GM23338 (cell line): ENCODE measurements around the gene PCDHGA4. TPM values are rescaled to one million over a fixed set of nuclear protein-coding genes. Genes with fewer than 3 reads are reported as not detected.
"Not testable (repeated sequence)": the region's sequence is repeated elsewhere in the genome, so short reads cannot be mapped to it uniquely, and the experiment has no call there.

Experiments used
- ATAC-seq: fragments of 200-7000 bp; cut with Tn5 transposase; 3 replicates; pipeline ENCODE4 v1.9.1; 2020
- DNase-seq: peaks from one replicate; pipeline ENCODE4 v3.0.0-alpha.2; 2015; ENCODE audit warnings: low spot score
- H2AFZ ChIP-seq: fragments of 200-600 bp; sonication (generic); 2 replicates; pipeline ENCODE4 v1.8.0; 2016; ENCODE audit warnings: antibody characterized with exemption, mild to moderate bottlenecking, moderate library complexity
- H3F3A ChIP-seq: fragments of 200-600 bp; sonication (generic); replicated peaks from 2 replicates; pipeline ENCODE4 v1.8.0; 2017; ENCODE audit warnings: antibody characterized with exemption, mixed run types, low read depth
- H3K27ac ChIP-seq: fragments of 200-600 bp; sonication (generic); 2 replicates; pipeline ENCODE4 v1.6.1; 2016; ENCODE audit warnings: low read depth
- H3K27me3 ChIP-seq: fragments of 200-600 bp; sonication (generic); 2 replicates; pipeline ENCODE4 v1.8.0; 2016; ENCODE audit warnings: mild to moderate bottlenecking, mixed run types, moderate library complexity; ENCODE audit not compliant: insufficient read depth
- H3K36me3 ChIP-seq: fragments of 200-600 bp; sonication (generic); 2 replicates; pipeline ENCODE4 v1.8.0; 2016; ENCODE audit warnings: mild to moderate bottlenecking; ENCODE audit not compliant: insufficient read depth
- H3K4me1 ChIP-seq: fragments of 200-600 bp; sonication (generic); 2 replicates; pipeline ENCODE4 v1.8.0; 2016; ENCODE audit warnings: mild to moderate bottlenecking, moderate library complexity; ENCODE audit not compliant: insufficient read depth
- H3K4me2 ChIP-seq: fragments of 200-600 bp; sonication (generic); 2 replicates; pipeline ENCODE4 v1.7.1; 2017; ENCODE audit warnings: mixed run types
- H3K4me3 ChIP-seq: fragments of 200-600 bp; sonication (generic); 2 replicates; pipeline ENCODE4 v1.6.1; 2016; ENCODE audit warnings: mixed run types
- H3K79me2 ChIP-seq: fragments of 200-600 bp; sonication (generic); replicated peaks from 2 replicates; pipeline ENCODE4 v1.8.0; 2017; ENCODE audit warnings: mild to moderate bottlenecking; ENCODE audit not compliant: insufficient read depth
- H3K9me2 ChIP-seq: fragments of 200-600 bp; sonication (generic); 2 replicates; pipeline ENCODE4 v1.8.0; 2017; ENCODE audit not compliant: insufficient read depth
- H4K20me1 ChIP-seq: fragments of 200-600 bp; sonication (generic); replicated peaks from 2 replicates; pipeline ENCODE4 v1.8.0; 2017; ENCODE audit warnings: mild to moderate bottlenecking; ENCODE audit not compliant: insufficient read depth
- H3K27ac Mint-ChIP-seq: 2 replicates; pipeline ENCODE4 v1.8.0; 2020; ENCODE audit warnings: inconsistent platforms, mild to moderate bottlenecking, moderate library complexity, mixed read lengths
- H3K27me3 Mint-ChIP-seq: 3 replicates; pipeline ENCODE4 v1.8.0; 2022; ENCODE audit warnings: low read depth, mild to moderate bottlenecking, moderate library complexity, mixed read lengths, inconsistent platforms; ENCODE audit not compliant: insufficient read depth, poor library complexity
- H3K36me3 Mint-ChIP-seq: 3 replicates; pipeline ENCODE4 v1.8.0; 2021; ENCODE audit warnings: low read depth, mild to moderate bottlenecking, inconsistent platforms, moderate library complexity, mixed read lengths
- H3K4me1 Mint-ChIP-seq: 3 replicates; pipeline ENCODE4 v1.8.0; 2020; ENCODE audit warnings: mild to moderate bottlenecking, inconsistent platforms, mixed read lengths
- H3K4me3 Mint-ChIP-seq: 3 replicates; pipeline ENCODE4 v1.8.0; 2021; ENCODE audit warnings: moderate library complexity, mild to moderate bottlenecking, inconsistent platforms, mixed read lengths
- H3K9me3 Mint-ChIP-seq: 3 replicates; pipeline ENCODE4 v1.8.0; 2020; ENCODE audit warnings: moderate library complexity, mild to moderate bottlenecking, inconsistent platforms, mixed read lengths
- CREB1 ChIP-seq: fragments of 250-450 bp; sonication (Bioruptor Pico); IDR thresholded peaks from 2 replicates; pipeline ENCODE4 v1.5.0; 2020; ENCODE audit warnings: low read depth, mild to moderate bottlenecking, moderate library complexity
- CTCF ChIP-seq, 2 experiments: fragments of 200-600 bp in 1 of 2; sonication (generic) in 1 of 2; conservative IDR thresholded peaks; 2 replicates each; pipeline versions ENCODE4 v1.5.1 to v1.6.1; 2016 to 2017; ENCODE audit warnings: antibody characterized with exemption in 2 of 2, low read depth in 2 of 2, mild to moderate bottlenecking in 2 of 2, moderate library complexity in 1 of 2
- ETS1 ChIP-seq: IDR thresholded peaks from 2 replicates; pipeline ENCODE4 v1.6.1; 2016; ENCODE audit warnings: antibody characterized with exemption
- NANOG ChIP-seq: IDR thresholded peaks from 2 replicates; pipeline ENCODE4 v1.6.1; 2016; ENCODE audit warnings: antibody characterized with exemption, borderline replicate concordance
- POLR2AphosphoS5 ChIP-seq: IDR thresholded peaks from 2 replicates; pipeline ENCODE4 v1.6.1; 2016; ENCODE audit warnings: antibody characterized with exemption, low read depth
- ZNF331 ChIP-seq: fragments of 250-450 bp; sonication (Bioruptor Pico); IDR thresholded peaks from 2 replicates; pipeline ENCODE4 v1.5.0; 2020; ENCODE audit warnings: low read depth, mild to moderate bottlenecking, moderate library complexity
- polyA plus RNA-seq: library from polyadenylated mRNA; unstranded; fragments of >200 nt; fragmentation: Nextera tagmentation; extraction: Ambion mirVana; gene quantifications from 2 replicates; pipeline ENCODE4 v1.2.1, GENCODE V29; 2016
- total RNA-seq: library from RNA; depleted of rRNA; stranded (reverse); fragments of >200 nt; shearing (Covaris generic); gene quantifications from 2 replicates; pipeline ENCODE4 v1.2.3, GENCODE V29; 2014

The PCDHGA4 gene
- total and polyA plus RNA-seq, 2 experiments from 2014 or later, result 0.99 to 7.2 TPM

GRCh38 chr5:141332571-141332970, 22.2 kb upstream of the PCDHGA4 start:
- not testable (repeated sequence) for DNase-seq, H3K79me2 ChIP-seq, H3K4me2 ChIP-seq, H4K20me1 ChIP-seq, H3K27ac Mint-ChIP-seq, H3K27ac ChIP-seq, H3K4me1 Mint-ChIP-seq, H3F3A ChIP-seq, H3K36me3 ChIP-seq, H3K9me2 ChIP-seq, ATAC-seq, H3K4me1 ChIP-seq, H3K4me3 Mint-ChIP-seq, H3K4me3 ChIP-seq, H3K27me3 ChIP-seq, H2AFZ ChIP-seq, H3K27me3 Mint-ChIP-seq
- peaks cover 70% of the 10 kb centered on the region for H3K9me3 Mint-ChIP-seq
- peaks cover 30% of the 10 kb centered on the region for H3K36me3 Mint-ChIP-seq

GRCh38 chr5:141338538-141339306, 16.1 kb upstream of the PCDHGA4 start, which contains the start of gene PCDHGA2:
TSS of gene PCDHGA2 (plus strand) at chr5:141338760.
- Histone ChIP-seq H3K79me2 (no peaks in the 10 kb centered on the region), H3K9me2 (no peaks in the 10 kb centered on the region), H3F3A (no peaks in the 10 kb centered on the region), H3K27ac (no peak within 1 kb of the TSS), H2AFZ (0 out of 2 replicates have a peak within 1 kb of the TSS, but pooled peaks have one; percentile 81), H3K36me3 (no peaks in the 10 kb centered on the region), H3K4me3 (no peak within 1 kb of the TSS), H3K4me2 (no peak within 1 kb of the TSS), H4K20me1 (no peaks in the 10 kb centered on the region), H3K4me1 (no peaks in the 10 kb centered on the region), H3K27me3 (no peaks in the 10 kb centered on the region)
- TF ChIP-seq CREB1 (CRISPR knock-in tag) (no peak), ZNF331 (no peak), NANOG (no peak), POLR2AphosphoS5 (no peak), CTCF (conservative IDR thresholded peaks at IDR 0.05; ENCODE audit: low read depth in 2 of 2) (peak; percentile 63 to 70), ETS1 (no peak)
- Mint-ChIP-seq H3K4me3 (no peak within 1 kb of the TSS), H3K27me3 (no peaks in the 10 kb centered on the region), H3K9me3 (peaks cover 68% of the 10 kb centered on the region), H3K36me3 (peaks cover 19% of the 10 kb centered on the region), H3K4me1 (no peaks in the 10 kb centered on the region; the same call in 2 of the 3 replicates), H3K27ac (no peak within 1 kb of the TSS)
- ATAC-seq, result peak; percentile 40; the same call in 2 of the 3 replicates
- DNase-seq, result peak; percentile 81

- H3K27ac Mint-ChIP-seq, DNase-seq, H3K36me3 ChIP-seq, H3K79me2 ChIP-seq, H3K4me2 ChIP-seq, H3K27me3 ChIP-seq, H3K4me1 ChIP-seq, H3F3A ChIP-seq, H4K20me1 ChIP-seq, H3K9me2 ChIP-seq, H3K4me3 ChIP-seq, ATAC-seq, H3K27me3 Mint-ChIP-seq, H3K4me1 Mint-ChIP-seq, H3K27ac ChIP-seq, H2AFZ ChIP-seq, H3K4me3 Mint-ChIP-seq: not testable (repeated sequence)
- H3K9me3 Mint-ChIP-seq, result peaks cover 72% of the 10 kb centered on the region
- peaks cover 33% of the 10 kb centered on the region for H3K36me3 Mint-ChIP-seq
These were observed 14.0 kb upstream of the PCDHGA4 start for GRCh38 chr5:141340781-141341354.
